KBM-7 (cell line): ENCODE data around the gene ZFYVE28.
A peak's percentile ranks its signal among the peaks of the same experiment; 100 is the strongest.
"Not testable (repeated sequence)": the region's sequence is repeated elsewhere in the genome, so short reads cannot be mapped to it uniquely, and the experiment has no call there.

ENCODE experiments used
- DNase-seq: peaks from one replicate; pipeline ENCODE4 v3.0.0-alpha.2; 2015
- in situ Hi-C: fragments of 300-500 bp; cut with MboI; formaldehyde crosslinking; loops from 2 replicates; pipeline ENCODE4 v1.14.3; 2020; ENCODE audit warnings: low sequenced_read_pairs, low pct_unique_long_range_greater_than_20kb, mixed read lengths

ZFYVE28 gene

DNA sequence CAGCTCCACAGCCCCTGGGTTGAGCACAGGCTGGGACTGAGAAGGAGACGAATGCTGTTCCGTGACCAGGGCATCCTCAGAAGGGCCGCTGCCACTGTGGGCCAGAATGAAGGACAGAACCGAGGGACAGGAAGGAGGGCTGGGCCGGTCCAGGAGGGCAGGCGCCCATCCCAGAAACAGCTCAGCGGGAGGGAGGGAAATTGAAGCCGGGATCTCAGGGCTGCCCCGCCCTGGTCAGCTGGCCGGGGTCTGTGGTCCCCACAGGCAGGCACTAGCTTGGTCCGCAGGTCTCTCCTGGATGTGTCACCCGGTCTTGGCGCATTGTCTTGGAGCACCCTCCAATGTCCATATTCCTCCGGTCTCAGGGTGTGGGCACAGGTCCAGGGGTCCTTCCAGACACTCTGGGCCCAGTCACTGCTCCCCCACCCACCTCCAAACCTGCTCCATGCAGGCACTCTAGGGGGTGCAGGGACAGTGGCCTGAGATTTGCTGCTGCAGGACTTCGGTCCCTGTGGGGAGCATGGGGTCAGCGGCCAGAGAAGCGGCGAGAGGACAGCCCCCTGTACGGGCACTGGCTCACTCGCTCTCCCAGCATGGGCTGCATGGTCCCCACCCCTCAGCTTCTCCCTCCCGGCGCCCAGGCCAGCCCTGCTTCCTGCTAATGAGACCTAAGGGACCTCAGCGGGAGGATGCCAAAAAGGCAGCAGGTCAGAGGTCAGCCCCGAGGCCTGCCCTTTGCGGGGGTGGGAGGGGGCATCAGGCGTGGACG, 132.6 kb downstream of the ZFYVE28 start:
- no peak for DNase-seq
- in situ Hi-C loops: no loop called here

DNA sequence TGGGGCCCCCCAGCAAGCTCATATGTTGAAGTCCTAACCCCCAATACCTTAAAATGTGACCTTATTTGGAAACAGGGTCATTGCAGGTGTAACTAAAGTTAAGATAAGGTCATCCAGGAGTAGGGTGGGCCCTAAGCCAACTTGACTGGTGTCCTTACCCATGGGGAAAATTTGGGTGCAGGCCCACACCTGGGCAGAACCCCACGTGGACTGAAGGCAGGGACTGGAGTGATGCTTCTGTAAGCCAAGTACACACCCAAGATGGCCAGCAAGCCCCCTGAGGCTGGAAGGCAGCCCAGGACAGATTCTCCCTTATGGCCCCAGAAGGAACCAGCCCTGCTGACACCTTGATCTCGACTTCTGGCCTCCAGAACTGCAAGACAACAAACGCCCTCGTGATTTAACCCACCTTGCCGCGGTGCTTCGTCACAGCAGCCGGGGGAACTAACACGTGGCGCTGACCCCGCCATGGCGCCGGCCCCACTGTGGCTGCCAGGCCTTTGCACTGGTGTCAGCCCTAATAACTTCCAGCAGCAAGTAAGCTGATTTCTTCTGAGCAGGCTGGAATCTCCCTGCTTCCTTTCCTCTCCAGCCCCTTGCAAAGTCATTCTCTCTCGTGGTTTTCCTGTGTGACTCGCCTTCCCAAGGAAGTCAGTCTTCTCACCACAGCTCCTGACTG, 133.4 kb downstream of the ZFYVE28 start:
- in situ Hi-C loops: no loop called here

GRCh38 chr4:2284161-2284933, 134.1 kb downstream of the ZFYVE28 start:
- DNase-seq: no peak
- in situ Hi-C loops: no loop called here

More for the DNA sequence above, 133.4 kb downstream of the ZFYVE28 start:
- no peak for DNase-seq

DNA sequence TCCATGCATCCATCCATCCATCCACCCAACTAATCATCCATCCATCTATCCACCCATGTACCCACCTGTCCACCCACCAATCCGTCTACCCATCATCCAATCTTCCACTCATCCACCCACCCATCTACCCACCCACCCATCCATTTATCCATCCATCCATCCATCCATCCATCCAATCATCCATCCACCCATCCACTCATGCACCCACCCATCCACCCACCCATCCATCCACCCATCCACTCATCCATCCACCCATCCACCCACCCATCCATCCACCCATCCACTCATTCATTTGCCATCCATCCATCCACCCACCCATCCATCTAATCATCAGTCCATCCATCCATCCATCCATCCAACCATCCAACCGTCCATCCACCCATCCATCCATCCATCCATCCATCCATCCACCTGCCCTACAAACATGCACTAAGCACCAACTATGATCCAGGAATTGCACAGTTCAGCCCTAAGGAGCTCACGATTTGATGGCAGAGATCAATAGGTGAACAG, 135.2 kb downstream of the ZFYVE28 start:
- in situ Hi-C loops: no loop called here
- DNase-seq: no peak

DNA sequence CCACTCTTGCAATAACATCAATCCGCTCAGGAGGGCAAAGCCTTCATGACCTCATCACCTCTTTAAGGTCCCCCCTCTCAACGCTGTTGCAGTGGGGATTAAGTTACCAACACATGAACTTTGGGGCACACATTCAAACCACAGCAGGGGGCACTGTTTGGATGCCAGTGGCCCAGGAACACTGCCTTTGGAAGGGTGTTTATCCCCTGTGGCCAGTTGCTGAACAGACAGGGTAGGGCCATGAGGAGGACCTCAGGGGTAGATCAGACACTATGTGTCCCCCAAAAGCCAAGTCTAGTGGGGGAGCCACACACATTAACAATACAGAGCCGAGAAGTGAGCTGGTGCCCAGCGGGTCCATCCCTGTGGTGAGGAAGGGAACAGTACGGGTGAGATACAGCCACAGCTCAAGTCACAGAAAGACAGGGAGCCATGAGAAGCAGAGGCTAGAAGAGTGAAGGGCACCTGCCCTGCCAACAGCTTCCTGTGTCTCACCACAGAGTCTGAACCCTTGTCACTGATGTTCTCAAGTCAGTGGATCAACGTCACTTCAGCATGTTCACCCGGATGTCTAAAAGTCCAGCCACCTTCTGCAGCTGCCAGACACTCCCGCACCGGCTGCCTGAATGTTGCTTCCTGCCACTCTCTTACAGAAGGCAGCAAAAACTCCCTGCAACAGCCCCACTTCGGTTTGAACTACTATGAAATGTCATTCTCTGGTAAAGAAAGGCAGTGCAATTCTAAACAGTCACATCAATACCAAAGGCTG, 136.7 kb downstream of the ZFYVE28 start:
- peak; percentile 40 for DNase-seq
- in situ Hi-C loops: no loop called here

- in situ Hi-C loops: no loop called here
- DNase-seq: no peak
Measured at GRCh38 chr4:2280531-2281300, 137.7 kb downstream of the ZFYVE28 start.

DNA sequence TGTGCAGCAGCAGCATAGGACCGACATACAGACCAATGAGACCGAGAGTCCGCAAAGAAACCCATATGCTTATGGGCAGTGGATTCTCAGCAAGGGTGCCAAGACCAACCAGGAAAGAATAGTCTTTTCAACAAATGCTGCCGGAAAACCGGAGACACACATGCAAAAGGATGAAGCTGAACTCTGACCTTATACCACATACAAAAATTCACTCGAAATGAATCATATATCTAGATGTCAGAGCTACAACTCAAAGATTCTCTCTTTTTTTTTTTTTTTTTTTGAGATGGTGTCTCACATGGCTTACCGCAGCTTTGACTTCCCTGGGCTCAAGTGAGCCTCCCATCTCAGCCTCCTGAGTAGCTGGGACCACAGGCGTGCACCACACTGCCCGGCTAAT, 140.5 kb downstream of the ZFYVE28 start:
- in situ Hi-C loops: no loop called here
- no peak for DNase-seq

GRCh38 chr4:2276581-2277325, 141.7 kb downstream of the ZFYVE28 start:
- in situ Hi-C loops: no loop called here
- no peak for DNase-seq

GRCh38 chr4:2275546-2276251, 142.7 kb downstream of the ZFYVE28 start:
- no peak for DNase-seq
- in situ Hi-C loops: no loop called here

DNA sequence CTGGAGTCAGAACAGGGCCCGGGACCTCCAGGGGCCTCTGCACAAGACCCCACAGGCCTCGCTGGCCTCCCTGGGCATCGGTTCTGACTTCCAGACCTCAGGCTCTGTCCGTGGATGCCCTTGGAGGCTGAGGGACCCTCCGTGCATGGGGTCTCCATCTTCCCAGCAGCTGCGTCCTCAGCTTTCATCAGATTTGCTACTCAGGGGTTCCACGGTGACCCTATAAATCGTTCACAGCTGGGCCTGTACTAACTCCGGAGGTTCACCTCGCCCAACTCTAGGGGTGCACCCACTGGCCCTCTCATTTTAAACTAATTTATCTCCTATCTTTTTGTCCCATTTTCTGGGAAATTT, 143.4 kb downstream of the ZFYVE28 start:
- DNase-seq, in situ Hi-C loops: not testable (repeated sequence)

GRCh38 chr4:2274320-2275043, 144.0 kb downstream of the ZFYVE28 start:
- DNase-seq: no peak
- in situ Hi-C loops: no loop called here

DNA sequence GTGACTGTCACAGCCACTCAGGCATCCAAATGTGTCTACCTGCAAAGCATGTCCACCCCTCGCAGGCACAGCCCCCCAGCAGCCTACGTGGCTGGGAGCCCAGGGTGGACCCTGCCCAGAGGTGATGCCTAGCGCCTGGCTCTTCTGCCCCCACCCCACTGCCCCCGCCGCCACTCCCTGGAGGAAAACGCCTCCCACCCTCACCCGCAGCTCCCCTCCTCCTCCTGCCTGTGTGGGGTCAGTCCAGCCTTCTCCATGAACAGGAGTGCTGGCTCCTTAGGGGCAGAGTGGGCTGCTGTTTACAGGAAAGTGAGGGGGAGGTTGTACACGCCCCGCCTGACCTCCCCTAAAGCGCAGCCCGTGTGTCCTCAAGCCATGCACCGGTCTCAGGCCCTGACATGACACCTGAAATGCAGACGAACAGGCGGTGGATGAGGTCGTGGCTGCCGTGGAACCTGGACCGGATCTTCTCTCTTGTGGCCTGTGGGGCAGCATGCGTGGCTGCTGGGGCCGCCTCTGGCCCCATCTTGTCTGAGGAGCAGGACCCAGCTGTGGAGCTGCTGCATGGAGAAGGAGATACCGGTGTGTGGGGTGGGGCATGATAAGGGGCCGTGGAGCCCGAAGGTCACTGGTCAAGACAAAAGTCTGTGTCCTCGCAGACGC, 144.7 kb downstream of the ZFYVE28 start:
- no peak for DNase-seq
- in situ Hi-C loops: no loop called here

DNA sequence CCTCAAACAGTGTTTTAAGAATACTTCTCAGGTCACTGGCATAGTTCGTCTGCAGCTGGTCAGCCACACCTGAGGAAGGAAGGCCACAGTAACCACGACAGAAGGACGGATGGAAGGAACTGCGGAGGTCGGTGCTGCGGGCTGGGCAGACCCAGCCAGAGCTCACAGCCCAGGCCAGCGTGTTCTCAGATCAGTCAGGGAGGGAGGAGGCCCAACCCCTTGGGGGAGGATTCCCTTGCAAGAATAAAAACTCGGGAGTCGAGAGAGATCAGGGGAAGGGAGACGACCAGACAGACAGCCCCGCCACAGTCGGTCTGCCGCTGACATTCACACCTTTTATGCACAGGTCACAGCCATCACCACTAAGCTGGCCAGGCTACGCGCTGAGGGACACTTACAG, 145.2 kb downstream of the ZFYVE28 start:
- DNase-seq: no peak
- in situ Hi-C loops: no loop called here

GRCh38 chr4:2272828-2273120, 145.7 kb downstream of the ZFYVE28 start:
- in situ Hi-C loops: no loop called here
- DNase-seq: no peak

DNA sequence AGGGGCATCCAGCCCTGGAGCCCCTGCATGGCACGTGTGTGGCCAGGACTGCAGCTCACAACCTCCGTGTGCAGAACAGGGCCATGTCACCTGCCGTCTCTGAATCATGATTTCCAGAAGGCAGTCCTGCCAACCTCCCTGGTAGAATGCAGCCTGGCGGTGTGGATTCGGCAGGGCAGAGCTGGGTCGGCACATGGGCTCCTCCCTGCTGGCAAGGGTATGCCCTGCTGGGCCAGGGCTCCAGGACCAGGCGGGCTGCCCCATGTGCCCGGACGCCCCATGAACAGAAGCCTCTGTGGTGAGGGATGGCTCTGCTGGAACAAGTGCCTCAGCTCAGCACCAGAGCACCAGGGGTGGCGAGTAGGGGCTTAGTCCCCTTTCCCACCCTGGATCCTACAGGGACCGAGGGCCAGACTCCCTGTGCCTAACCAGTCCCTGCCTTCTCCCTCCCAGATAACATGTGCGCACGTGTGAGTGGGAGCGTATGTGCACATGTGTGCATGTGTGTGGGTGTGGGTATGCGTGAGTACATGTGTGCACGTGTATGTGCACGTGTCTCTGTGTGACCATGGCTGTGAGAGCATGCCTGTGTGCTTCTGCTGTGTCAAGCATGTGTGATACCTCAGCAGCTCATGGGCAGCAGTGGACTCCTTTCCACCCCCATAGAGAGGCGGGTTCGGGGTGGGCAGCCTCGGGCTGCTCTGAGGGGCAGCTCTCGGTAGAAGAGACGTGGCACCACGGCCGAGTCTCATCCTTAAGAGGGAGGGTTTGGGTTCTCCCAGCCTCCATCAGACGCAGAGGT, 146.2 kb downstream of the ZFYVE28 start:
- in situ Hi-C loops: no loop called here
- DNase-seq: no peak
